PFSK-1 (cell line): ENCODE data around the gene MRPL49.

Source experiments
- FOXP2 ChIP-seq: optimal IDR thresholded peaks from 2 replicates; pipeline ENCODE3; 2011; ENCODE audit warnings: borderline replicate concordance, control low read depth, inconsistent platforms; ENCODE audit not compliant: insufficient read depth; ENCODE audit errors: extremely low read length, extremely low read depth
- POLR2AphosphoS5 ChIP-seq: IDR thresholded peaks from 2 replicates; pipeline ENCODE4 v1.6.1; 2012; ENCODE audit warnings: low read depth, mild to moderate bottlenecking, control low read depth, low read length, moderate library complexity
- REST ChIP-seq, 2 experiments: IDR thresholded peaks; 2 replicates each; pipeline versions ENCODE4 v1.6.1 to v1.8.0; 2011 to 2012; ENCODE audit warnings: low read depth in 2 of 2, low read length in 2 of 2, control low read depth in 1 of 2, inconsistent platforms in 1 of 2, mild to moderate bottlenecking in 1 of 2, moderate library complexity in 1 of 2; ENCODE audit not compliant: insufficient read depth in 1 of 2
- SIN3A ChIP-seq: IDR thresholded peaks from 2 replicates; pipeline ENCODE4 v1.6.1; 2012; ENCODE audit warnings: mild to moderate bottlenecking, low read length, moderate library complexity, borderline replicate concordance; ENCODE audit not compliant: insufficient read depth
- TAF1 ChIP-seq: IDR thresholded peaks from 2 replicates; pipeline ENCODE4 v1.6.1; 2012; ENCODE audit warnings: low read length, control low read depth, borderline replicate concordance; ENCODE audit not compliant: insufficient read depth

GRCh38 chr11:65078151-65078550 lies 44.0 kb upstream of the MRPL49 start:
- TF ChIP-seq POLR2AphosphoS5 = peak; percentile 19; the same call in 1 of the 2 replicates
- TF ChIP-seq SIN3A = no peak
- TF ChIP-seq REST (IDR thresholded peaks at IDR 0.05; ENCODE audit: insufficient read depth in 1 of 2, low read depth in 2 of 2, low read length in 2 of 2) = no peak
- TF ChIP-seq TAF1 = no peak
- TF ChIP-seq FOXP2 = no peak
